Right kidney (tissue), 1 donor: ENCODE measurements around the gene MRTFA.
"Not testable (repeated sequence)": the region's sequence is repeated elsewhere in the genome, so short reads cannot be mapped to it uniquely, and the experiment has no call there.

Experiments used
- DNase-seq: peaks from one replicate; pipeline ENCODE4 v3.0.0-alpha.2; 2016

The MRTFA gene

DNA sequence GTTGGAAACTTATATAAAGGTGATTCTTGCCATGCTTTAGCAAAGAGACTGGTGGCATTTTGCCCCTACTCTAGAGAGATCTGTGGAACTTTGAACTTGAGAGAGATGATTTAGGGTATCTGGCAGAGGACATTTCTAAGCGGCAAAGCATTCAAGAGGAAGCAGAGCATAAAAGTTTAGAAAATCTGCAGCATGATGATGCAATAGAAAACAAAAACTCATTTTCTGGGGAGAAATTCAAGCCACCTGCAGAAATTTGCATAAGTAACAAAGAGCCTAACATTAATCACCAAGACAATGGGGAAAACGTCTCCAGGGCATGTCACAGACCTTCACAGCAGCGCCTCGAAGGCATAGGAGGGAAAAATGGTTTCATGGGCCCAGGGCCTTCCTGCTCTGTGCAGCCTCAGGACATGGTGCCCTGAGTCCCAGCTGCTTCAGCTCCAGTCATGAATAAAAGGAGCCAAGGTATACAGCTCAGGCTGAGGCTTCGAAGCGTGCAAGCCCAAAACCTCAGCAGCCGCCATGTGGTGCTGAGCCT lies 83.4 kb downstream of the MRTFA start:
- no peak for DNase-seq

- no peak for DNase-seq
Observed at GRCh38 chr22:40552070-40552469, 84.4 kb downstream of the MRTFA start.

DNA sequence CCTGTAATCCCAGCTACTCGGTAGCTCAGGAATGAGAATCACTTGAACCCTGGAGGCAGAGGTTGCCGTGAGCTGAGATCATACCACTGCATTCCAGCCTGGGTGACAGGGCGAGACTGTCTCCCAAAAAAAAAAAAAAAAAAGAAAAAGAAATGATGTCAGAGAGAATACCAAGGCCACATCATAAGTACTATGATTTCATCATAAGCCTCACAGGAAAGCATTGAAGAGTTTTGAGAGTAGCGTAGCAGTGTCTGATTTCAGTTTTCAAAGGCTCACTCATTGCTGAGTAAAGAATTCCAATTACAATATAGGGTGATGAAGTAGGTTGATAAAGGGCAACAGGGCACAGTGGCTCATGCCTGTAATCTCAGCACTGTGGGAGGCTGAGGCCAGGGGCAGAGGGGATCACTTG lies 88.8 kb downstream of the MRTFA start:
- no peak for DNase-seq

GRCh38 chr22:40544758-40545157 lies 91.8 kb downstream of the MRTFA start:
- DNase-seq, result no peak

GRCh38 chr22:40542821-40543540 lies 93.5 kb downstream of the MRTFA start:
- no peak for DNase-seq

- no peak for DNase-seq
Observed at GRCh38 chr22:40541300-40541699, 95.2 kb downstream of the MRTFA start.

DNA sequence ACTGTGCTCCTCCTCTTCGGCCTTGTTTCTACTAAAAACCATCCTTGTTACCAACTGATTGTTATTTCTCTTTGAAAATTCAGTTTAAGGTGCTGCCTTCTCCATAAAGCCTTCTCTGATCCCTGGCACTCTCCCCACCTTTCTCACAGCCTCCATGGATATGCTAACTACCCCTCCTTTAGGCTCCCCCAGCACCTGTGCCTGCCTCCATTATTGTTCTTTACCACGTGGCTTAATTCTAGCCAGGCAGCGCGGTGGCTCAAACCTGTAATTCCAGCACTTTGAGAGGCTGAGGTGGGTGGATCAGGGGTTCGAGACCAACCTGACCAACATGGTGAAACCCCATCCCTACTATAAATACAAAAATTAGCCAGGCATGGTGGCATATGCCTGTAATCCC lies 96.3 kb downstream of the MRTFA start:
- DNase-seq, result no peak

GRCh38 chr22:40536149-40536548 lies 100.4 kb downstream of the MRTFA start:
- DNase-seq, result not testable (repeated sequence)

DNA sequence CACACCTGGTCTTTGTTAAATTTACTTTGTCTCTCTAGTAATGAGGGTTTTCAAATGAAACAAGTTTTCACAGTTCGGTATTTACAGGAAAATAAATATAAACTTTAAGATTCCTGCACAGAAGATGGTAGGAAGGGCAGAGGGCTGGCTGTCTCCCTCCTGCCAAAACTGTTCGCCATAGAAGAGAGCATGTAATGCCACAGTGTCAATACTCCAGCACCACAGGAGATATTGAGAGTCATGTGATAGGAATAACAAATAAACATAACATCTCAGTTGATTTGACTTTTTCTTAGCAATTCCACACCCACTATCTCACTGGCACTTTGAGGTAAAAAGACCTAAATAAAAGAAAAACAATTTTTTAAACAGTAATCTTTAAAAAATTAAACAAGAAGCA lies 100.9 kb downstream of the MRTFA start:
- DNase-seq, result no peak

DNA sequence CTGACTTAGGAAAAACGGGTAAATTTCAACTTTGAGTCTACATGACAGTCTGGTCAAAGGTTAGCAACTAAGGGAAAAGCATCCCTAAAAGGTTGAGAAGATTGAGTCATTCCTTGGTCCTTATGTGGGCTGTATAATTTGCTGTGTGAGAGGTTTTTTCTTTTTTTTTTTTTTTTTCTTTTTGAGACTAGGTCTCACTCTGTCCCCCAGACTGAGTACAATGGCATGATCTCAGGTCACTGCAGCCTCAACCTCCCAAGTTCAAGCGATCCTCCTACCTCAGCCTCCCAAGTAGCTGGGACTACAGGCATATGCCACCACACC lies 101.4 kb downstream of the MRTFA start:
- no peak for DNase-seq

DNA sequence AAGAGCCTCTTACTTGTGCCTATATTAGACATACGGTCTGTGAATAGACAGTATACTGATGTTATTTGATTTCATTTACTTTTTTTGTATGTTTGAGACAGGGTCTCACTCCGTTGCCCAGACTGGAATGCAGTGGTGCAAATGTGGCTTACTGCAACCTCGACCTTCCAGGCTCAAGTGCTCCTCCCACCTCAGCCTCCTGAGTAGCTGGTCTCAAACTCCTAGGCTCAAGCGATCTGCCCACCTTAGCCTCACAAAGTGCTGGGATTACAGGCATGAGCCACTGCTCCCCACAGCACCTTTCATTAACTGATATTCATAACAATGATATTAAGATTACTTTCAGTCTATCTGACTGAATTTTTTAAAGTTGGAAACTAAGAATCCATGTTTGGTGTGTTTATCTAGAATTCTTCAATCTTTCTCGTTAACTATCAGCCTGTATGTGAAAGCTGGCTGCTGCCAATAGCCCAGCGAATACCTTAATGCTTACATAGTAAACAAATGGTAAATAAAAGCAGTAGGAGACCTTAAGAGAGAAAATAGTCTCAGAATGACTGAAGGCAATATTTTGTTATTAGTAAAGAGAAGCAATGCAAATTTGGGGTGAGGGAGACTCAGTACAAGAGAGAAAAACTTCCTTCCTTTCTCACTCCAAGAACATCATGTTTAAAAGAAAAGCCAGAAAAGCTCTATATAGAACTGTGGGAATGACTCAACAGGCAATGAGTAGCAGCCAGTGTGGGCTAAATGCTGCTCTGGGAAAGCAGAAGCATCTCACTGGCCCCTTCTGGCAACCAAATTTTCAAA lies 101.9 kb downstream of the MRTFA start:
- DNase-seq, result no peak

DNA sequence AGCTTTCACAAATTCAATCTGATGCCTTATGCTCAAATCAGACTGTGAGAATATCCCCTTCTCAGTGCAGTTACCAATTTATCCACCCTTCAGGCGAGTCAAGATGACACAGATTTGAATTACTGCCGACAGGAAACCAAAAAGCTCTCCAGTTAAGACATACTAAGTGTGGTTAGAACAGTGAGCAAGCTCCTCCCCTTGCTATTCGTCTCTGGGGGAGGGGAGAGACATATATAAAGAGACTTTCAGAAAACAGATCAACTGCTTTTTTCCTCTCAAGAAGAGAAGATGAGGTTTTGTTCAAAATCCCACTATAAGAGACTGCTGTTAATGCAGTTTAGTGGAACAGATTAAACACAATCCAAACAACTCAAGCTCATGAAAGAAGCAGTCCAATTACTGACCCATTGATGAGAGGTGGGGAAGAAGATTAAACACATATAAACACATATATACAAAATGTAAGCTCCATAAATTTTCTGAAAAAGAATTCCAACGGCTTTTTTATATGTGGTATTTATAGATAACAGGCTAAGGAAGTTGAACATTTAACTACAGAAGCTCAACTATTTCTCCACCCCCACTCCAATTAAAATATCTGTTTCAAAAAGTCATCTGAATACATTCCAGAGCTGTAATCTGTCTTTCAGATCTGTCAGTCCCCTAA lies 102.7 kb downstream of the MRTFA start:
- DNase-seq, result no peak

GRCh38 chr22:40531951-40532900 lies 104.3 kb downstream of the MRTFA start:
- DNase-seq, result no peak

DNA sequence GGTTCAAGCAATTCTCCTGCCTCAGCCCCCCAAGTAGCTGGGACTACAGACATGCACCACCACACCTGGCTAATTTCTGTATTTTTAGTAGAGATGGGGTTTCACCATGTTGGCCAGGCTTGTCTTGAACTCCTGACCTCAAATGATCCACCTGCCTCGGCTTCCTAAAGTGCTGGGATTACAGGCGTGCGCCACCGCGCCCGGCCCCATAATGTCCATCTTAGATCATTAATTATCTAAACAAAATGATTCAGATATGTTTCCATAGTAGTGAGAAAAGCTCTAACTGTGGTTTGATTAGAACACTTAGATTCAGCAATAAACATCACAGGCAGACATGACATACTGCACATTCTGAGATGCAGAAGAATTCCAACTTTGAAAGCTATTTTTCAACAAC lies 106.1 kb downstream of the MRTFA start:
- DNase-seq, result not testable (repeated sequence)

DNA sequence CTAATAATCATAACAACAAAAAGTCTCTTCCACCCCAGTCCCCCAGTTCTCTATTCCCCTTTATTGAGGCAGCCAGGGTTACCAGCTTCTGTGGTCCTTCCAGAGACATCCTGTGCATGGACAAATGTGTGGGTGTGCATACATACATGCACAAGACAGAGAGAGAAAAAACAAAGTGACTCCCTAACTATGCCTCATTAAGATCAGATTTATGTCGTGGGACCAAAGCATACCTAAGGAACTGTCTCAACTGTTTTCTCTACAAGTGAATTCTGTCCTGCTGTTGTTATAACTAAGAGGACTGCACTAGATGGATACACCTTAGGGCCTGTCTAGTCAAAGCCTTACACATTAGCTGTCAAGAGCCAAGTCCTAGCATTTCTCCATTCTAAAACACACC lies 106.7 kb downstream of the MRTFA start:
- DNase-seq, result no peak

- DNase-seq, result no peak
Observed at GRCh38 chr22:40526960-40527359, 109.6 kb downstream of the MRTFA start.

- peak; percentile 31 for DNase-seq
Observed at GRCh38 chr22:40525250-40525884, 111.2 kb downstream of the MRTFA start.

DNA sequence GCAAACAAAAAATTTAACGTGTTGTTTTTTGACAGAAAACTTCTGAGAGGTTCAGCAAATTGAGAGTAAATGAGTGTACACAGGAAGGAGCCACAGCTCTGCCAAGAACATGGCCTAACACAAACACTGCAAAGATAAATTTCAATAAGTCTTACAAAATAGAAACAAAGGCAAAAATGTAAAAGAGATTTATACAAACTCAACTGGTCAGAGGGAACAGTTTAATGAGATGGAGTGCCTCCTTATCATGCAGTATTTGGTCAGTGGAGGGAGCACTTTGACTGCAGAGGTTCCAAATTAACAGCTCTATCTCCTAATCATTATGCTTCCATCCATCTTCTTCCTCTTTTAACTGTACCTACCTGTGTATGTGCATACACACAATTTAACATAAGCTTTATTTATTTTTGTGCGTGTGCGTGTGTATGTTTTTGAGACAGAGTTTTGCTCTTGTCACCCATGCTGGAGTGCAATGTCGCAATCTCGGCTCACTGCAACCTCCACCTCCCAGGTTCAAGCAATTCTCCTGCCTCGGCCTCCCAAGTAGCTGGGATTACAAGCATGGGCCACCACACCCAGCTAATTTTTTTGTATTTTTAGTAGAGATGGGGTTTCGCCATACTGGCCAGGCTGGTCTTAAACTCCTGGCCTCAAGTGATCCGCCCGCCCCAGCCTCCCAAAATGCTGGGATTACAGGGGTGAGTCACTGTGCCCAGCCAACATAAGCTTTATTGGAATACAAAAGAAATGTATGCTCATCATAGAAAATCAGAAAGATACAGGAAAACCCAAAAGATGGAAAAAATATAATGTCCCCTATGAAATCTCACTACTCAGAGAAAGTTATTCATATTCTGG lies 111.9 kb downstream of the MRTFA start:
- DNase-seq, result no peak

DNA sequence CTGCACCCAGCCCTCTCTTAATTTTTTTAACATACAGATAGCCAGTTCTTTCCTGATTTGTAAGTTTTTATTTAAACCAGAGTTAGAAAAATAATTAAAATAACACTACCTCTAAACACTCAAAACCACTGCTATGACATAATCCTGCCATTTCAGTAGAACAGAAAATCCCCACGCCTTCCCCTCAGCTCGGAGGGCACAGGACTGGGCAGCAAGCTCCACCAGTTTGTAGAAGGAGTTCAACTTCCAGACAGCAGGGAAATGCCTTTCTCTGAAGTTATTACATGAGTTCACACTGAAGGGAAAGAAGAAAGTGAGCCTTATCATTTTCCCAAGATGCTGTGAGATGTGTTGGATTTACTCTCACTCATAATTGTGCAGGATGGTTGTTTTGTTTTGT lies 114.4 kb downstream of the MRTFA start:
- no peak for DNase-seq

GRCh38 chr22:40521046-40521445 lies 115.5 kb downstream of the MRTFA start:
- no peak for DNase-seq

GRCh38 chr22:40520562-40520961 lies 116.0 kb downstream of the MRTFA start:
- no peak for DNase-seq
